Stimulated activated naive CD8-positive, alpha-beta T cell treated with anti-CD3 and anti-CD28 coated beads, Interleukin-15, Interleukin-2, amounts not matched to agents 100 U/mL and 50 U/mL, for 24 hours (primary cell): ENCODE results near the gene SORCS1.
A peak's percentile ranks its signal among the peaks of the same experiment; 100 is the strongest.

ENCODE experiments used
- ATAC-seq: fragments of 150-1000 bp; cut with Tn5 transposase; one replicate; pipeline ENCODE4 v1.10.0; 2021
- DNase-seq: peaks from one replicate; pipeline ENCODE4 v3.0.0; 2021

SORCS1 gene

GRCh38 chr10:106897719-106898118 lies 266.8 kb downstream of the SORCS1 start:
- ATAC-seq (no peak), DNase-seq (no peak)

DNA sequence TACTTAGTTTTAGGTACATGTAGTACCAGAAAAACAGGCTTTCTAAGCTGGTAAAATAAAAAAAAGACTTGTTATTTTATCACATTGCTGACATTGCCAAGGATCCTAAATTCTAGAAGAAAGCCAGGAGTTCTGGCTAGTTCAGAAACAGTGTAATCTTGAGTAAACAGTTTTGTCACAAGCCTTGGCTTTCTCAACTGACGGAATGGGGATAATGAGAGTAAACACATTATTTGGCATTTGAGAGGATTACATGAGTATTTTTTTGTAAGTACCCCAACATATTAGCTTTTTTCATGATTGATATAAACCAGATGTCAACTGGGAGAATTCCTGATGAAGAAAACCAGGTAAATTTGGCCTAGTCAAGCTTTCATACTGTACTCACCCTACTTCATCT lies 269.8 kb downstream of the SORCS1 start:
- DNase-seq (no peak), ATAC-seq (no peak)

GRCh38 chr10:106877574-106877973 lies 286.9 kb downstream of the SORCS1 start:
- ATAC-seq (no peak), DNase-seq (no peak)

- no peak for ATAC-seq
- no peak for DNase-seq
Measured at GRCh38 chr10:106874604-106874889, 290.0 kb downstream of the SORCS1 start.

DNA sequence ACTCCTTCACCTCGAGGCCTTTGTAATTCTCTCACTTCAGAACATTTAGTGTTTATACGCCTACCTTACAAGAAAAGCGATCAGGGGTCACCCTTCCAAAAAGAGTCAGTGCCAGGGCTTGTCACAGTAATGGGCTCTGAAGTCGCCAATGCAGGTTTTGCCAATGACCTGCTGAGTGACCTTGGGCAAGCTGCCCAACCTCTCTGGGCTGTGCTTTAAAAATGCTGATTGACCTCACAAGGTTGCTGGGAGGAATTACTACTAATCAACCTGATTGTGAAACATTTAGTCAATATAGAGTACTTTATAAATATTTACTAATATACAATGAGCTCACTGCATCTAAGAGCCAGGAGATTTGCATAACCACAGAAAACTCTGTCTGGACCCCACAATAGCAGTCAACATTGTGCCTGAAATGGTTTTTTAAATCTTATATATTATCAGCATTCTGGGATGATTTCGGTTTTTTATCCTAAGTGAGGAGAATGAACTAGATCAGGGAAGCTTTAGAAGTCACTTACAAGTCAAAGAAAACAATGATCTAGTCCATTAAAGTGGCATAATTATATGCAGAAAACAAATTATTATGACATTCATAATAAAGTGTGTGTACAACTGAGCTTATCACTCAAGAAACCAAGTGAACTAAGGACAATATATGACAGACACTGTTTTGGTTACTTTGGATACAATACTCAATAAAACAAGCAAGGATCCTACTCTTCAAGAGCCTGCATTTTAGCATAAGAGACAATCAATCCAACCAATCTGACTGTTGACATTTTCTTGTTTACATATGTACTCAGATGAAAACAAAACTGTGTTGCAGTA lies 290.5 kb downstream of the SORCS1 start:
- DNase-seq = no peak
- ATAC-seq = no peak

DNA sequence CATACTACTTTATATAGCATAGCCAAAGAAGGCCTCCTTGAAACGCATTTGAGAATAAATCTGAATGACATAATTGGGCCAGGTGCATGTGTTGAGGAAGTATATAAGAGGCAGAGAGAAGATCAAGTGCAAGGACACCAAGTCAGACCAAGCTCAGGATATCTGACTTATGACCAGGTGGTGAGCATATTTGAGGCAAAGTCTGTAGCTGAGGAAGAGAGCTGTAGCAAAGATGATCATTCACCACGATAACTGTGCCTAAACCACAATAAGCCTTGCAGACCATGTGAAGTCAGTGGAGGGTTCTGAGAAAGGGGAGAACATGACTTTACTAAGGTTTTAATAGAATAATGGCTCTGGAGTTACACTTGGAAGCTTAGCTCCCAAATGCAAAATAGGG lies 292.3 kb downstream of the SORCS1 start:
- DNase-seq (no peak), ATAC-seq (no peak)

GRCh38 chr10:106866244-106866845 lies 298.2 kb downstream of the SORCS1 start:
- no peak for ATAC-seq
- DNase-seq = no peak

DNA sequence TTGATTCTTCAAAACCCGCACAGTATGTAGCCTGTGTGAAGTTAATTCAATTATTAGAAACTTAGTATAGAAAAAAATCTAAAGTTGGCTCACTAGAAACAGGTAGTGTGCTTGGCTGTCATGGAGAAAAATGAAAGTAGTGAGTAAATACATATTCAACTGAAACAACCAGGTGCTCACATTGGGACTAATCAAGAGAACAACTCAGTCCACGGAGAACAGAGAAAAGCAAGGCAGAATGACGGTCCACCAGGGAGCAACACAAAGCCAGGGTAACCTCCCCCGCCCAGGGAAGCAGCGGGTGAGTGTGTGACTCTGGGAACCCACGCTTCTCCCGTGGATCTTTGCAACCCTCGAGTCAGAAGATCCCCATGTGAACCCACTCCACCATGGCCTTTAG lies 300.5 kb downstream of the SORCS1 start:
- ATAC-seq = no peak
- no peak for DNase-seq

GRCh38 chr10:106863549-106863948 lies 301.0 kb downstream of the SORCS1 start:
- no peak for ATAC-seq
- DNase-seq = no peak

DNA sequence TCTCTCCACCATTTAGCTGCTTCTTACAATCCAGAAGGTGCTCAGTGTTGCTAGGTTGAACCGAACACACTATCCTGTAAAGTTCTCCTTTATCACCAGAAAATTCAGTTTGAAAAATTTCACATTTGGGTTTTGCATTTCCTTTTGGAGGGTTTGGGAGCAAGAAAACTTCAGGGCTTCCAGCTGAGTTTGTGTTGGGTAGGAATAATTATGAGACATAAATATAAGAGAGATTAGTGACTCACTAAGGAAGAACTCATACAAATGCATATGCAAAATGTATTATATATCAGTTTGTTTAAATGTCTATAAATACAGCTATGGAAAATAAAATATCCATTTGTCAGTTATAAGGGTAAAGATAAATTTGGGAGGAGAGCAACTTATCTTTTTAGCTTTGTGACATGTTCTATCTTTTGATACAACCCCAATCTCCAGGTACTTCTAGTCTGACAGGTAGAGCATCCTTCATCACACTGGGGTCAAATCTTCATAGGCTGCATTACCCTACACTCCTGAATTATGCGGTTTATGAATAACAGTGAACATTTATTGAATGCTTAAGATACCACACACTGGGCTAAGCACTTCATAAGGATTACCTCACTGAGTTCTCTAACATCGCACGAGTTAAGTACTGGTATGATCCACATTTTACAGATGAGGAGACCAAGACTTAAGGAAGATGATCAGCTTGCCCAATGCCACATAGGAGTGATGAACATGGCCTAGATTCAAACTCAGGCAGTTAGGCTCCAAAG lies 304.4 kb downstream of the SORCS1 start:
- no peak for ATAC-seq
- DNase-seq = no peak

DNA sequence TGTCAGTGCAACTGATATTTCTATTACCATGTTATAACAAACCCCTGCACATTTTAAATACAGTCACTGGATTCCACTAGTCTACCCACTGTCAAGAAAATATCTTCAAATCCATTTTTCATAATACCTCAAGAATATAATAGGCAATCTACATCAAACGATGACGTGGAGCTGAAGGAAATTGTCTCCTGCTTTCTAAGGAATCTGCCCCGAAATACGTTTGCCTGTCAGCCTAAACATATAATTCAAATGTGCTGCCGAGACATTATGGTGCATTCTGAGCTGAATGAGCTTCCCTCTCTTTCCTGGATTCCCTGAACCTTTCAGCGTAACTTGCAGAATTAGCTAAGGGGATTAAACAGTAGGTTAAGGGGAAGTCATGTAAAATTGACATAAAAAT lies 306.8 kb downstream of the SORCS1 start:
- no peak for ATAC-seq
- no peak for DNase-seq

DNA sequence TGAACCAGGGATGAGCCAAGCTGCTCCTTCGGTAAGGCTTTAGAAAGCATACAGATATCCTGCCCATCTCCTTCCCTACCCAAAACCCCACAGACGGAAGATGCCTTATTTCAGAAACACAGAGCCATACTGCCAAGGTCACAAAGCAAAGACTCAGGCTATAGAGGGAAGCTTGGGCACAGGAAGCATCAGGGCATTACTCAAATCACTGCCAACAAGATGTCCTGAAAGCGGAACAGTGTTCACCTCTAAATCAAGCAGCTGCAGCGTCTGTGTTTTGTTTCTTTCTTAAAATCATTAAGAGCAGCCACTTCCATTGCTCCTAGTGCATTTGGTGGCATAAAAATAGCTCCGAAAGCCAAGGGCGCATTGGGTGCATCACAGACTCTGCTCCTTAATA lies 307.3 kb downstream of the SORCS1 start:
- ATAC-seq = no peak
- no peak for DNase-seq

DNA sequence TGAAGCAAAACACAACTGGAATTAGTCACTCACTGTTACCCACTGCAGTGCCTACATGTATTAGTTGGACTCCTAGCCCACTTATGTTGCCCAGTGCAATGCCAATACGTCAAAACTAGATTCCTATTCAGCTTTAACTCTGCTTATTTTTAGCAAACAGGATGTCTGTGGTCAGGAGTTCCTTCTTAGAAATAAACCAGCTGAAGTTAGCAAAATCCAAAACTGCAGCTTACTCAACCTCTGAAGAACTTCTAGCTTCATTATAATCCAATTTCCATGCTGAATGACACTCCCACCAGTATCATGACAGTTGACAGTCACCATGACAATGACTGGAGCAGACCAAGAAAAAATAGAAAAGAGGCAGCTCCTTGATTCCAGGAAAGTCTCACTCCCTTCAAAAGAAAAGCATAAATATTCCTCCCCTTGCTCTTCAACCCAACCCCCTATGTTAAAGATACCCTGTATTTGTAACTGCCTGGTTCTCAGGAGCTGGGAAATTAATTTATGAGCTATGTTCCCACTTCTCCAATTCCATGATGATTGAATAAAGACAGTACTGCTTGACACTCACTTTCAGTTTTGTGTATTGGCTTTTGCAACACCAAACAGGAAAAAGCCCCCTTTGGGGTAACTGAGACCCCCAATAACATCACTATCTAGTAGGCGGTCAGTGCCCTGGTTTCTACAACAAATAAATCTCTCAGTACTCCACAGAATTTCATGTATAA lies 327.4 kb downstream of the SORCS1 start:
- DNase-seq = no peak
- peak; percentile 43 for ATAC-seq

DNA sequence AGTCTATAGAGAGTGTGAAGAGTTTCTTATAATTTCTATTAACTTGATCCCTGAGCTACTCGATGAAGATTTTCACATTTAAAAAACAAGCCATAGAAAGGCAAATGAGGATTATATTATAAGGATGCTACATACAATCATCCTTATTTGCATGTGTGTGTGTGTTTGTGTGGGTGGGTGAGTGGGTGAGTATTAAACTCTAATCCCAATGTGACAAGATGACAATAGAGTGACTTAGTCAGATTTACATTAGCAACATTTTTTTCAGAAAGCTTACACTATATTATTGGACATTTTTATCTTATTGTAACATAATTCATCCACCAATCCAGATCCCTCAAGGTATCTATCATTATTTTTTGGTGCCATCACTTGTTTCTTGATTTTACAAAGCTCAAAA lies 331.7 kb downstream of the SORCS1 start:
- no peak for ATAC-seq
- no peak for DNase-seq

DNA sequence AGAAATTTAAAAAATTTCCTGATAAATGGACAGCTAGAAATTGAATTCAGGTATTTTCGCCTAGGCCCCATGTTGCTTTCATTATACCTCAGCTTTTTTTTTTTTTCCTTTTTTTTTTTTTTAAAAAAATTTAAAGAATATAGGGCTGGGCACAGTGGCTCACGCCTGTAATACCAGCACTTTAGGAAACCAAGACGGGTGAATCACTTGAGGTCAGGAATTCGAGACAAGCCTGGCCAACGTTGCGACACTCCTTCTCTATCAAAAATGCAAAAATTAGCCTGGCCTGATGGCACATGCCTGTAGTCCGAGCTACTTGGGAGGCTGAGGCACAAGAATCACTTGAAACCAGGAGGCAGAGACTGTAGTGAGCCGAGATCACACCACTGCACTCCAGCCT lies 334.0 kb downstream of the SORCS1 start:
- no peak for ATAC-seq

DNA sequence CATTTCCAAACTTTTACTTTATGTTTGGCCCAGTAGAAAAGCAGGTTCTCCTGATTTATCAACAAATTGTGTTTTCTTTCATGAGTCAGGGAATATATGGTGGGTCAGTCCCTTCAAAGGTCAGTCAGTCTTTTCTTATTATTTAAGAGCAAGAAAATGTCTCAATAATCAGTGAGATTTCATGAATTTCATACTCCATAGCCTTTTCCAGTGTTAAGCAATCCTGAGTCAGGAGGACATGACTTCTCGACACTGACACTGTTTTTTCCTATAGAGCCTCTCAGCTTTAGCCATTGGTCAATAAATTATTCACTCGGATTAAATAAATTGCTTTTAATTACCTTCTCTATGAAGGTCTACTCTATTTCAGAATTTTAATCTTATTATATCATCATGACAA lies 334.5 kb downstream of the SORCS1 start:
- ATAC-seq (no peak), DNase-seq (no peak)

More for the DNA sequence above, 334.0 kb downstream of the SORCS1 start:
- DNase-seq = no peak

- ATAC-seq (no peak), DNase-seq (no peak)
Measured at GRCh38 chr10:106826716-106827115, 337.8 kb downstream of the SORCS1 start.

DNA sequence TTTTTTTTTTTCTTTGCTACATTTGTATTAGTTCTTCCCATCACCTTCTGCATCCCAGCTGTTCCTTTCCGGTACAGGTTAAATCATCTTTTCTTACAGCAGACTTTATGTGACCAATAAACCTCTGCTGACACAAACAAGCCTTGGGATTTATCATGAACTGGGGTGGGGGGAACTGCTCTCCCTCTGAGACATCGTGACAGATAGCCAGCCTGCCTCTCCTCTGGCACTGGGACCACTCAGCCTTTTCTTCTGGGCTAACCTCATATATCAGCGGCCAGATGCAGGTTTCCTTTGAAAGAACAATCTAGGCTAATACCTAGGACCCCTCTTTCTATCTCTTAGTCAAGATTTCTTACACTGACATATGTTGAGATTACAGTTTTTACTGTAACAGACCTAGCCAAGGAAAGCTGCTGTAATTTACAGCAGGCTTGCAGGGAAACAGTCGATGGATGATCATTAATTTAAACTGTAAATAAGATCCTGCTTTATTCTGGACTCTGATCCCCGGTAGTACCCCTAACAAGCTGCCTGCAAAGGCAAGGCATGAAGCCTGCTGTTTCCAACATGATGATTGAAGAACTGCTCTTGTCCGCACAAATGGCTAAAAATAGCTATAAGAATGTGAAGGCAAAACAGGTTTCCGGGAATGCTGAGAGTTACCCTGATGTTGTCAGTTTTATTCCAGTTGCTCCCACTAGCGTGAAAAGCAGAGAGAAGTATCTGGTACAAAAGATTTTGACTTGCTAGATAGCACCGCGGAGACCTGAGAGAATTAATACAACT lies 338.7 kb downstream of the SORCS1 start:
- ATAC-seq (no peak), DNase-seq (no peak)

GRCh38 chr10:106820579-106820978 lies 343.9 kb downstream of the SORCS1 start:
- no peak for DNase-seq
- no peak for ATAC-seq

DNA sequence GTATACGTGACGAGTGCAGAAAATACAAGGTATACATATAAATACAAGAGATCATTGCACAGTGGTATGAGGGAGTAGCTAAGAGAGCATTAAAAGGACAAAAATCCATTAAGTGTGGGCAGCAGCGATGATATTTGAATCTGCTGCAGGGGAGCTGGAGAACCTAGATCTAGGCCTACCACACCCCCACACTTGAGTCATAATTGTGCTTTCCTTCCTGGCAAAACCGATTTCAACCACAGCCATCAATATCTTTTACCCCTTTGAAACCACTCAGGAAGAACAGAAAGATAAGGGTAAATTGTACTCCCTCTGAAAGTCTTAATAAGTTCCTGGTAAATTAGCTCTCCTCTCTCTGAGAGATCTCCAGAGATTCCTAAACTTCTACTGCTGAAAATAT lies 345.0 kb downstream of the SORCS1 start:
- DNase-seq (no peak), ATAC-seq (no peak)

DNA sequence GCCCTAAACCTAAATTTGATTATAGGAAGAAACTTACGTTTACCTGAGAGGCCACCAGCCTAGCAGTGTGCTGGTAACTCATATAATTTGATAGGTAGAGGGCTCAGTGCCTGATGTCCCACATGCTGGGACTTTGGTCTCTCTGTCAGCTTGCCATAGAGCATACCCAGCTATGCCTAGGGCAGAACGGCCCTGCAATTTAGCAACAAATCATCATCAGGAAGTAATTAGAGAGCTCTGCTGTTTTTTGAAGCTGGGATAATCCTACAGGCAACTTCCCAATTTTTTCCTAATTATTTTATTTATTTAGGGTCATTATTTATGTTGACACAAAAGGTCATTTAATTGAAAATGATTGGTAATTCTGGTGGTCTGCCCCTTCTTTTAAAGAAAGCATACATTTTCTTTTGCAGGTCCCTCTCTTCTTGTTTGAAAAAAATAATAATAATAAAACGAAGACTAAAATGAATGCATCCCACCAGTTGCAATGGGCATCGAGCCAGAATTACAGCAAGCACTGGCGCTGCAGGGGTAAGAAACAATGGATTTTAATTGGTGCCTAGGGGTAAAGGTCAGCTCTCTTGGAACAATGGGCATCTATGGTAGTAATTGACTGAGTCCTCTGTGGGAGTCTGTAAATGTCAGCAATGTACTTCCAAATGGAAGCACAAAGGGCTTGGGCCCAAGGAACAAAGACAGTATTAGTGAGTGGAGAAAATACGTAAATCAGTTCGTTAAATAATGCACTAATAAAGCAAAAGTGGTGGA lies 348.0 kb downstream of the SORCS1 start:
- DNase-seq (no peak), ATAC-seq (no peak)
